NCI-H1417 treated with DMSO at 0.1 percent for 48 hours (cell line): ENCODE results near the gene SLAIN2.
"Not testable (repeated sequence)": the region's sequence is repeated elsewhere in the genome, so short reads cannot be mapped to it uniquely, and the experiment has no call there.

ENCODE experiments used
- DNase-seq: peaks from one replicate; lab custom pipeline; 2025; lab: John Stamatoyannopoulos, UW

Gene SLAIN2

DNA sequence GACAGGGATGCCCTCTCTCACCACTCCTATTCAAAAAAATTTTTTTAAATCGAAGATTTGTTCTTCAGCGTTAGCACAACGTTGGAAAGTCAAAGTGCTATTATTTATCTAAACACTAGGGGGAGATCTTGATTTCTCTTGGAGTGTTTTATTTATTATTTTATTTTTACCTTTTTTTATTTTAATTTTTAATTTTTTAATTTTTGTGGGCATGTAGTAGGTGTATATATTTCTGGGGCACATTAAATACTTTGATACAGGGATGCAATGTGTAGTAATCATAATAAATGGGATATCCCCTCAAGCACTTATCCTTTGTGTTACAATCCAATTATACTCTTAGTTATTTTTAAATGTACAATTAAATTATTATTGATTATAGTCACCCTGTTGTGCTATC is 104.4 kb downstream of the SLAIN2 start:
- no peak for DNase-seq

DNA sequence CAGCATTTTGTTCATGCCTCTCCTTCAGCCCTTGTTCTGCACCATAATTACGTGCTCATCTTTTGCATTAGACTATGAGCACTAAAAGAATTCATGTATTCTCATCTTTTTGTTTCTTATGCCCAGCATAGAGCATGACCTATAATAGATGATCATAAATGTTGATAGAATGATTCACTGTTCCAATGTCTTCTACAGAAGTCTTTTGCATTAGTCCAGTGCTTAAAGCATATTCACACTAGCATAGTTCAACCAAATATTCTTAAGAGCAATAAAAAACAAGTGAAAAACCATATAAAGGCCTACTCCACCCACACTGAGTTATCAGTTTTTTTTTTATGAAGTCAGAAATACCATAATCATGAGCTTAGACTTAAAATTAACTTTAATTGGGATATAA is 105.3 kb downstream of the SLAIN2 start:
- DNase-seq = no peak

DNA sequence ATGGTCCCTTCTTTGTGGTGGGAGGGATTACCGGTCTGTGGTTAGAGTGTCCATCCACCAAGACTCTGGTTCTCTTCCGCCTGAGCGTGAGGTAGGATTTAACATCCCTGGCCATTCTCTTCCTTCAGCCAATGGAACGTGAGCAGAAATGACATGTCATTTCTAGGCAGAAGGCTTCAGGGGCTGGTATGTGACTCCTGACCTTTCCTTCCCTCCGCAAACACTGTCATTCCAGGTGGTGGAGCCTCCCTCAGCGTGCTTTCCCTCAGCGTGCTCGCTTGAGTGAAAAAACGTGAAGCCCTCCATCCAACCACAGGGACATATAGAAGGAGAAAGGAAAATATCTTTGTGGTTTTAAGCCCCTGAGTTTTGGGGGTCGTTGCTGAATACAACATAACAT is 107.8 kb downstream of the SLAIN2 start:
- no peak for DNase-seq

DNA sequence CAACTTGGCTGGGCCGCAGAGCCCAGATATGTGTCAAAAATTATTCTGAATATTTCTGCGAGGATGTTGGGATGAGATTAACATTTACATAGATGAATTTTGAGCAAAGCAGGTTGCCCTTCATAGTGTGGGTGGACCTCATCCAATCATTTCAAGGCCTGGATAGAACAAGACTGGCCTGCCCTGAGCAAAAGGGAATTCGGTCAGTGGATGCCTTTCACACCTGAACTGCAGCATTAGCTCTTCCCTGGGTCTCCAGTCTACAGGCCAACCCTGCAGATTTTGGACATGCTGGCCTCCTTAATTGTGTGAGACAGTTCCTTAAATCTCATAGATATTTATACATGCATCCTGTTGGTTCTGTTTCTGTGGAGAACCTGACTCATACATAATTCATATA is 109.4 kb downstream of the SLAIN2 start:
- no peak for DNase-seq

DNA sequence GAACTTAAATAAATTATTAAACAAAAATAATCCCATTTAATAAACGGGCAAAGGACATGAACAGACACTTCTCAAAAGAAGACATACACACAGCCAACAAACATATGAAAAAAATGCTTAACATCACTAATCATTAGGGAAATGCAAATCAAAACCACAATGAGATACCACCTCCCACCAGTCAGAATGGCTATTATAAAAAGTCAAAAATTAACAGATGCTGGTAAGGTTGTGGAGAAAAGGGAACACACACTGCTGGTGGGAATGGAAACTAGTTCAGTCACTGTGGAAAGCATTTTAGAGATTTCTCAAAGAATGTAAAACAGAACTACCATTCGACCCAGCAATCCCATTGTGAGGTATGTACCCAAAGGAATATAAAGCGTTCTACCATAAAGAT is 110.3 kb downstream of the SLAIN2 start:
- DNase-seq = not testable (repeated sequence)

DNA sequence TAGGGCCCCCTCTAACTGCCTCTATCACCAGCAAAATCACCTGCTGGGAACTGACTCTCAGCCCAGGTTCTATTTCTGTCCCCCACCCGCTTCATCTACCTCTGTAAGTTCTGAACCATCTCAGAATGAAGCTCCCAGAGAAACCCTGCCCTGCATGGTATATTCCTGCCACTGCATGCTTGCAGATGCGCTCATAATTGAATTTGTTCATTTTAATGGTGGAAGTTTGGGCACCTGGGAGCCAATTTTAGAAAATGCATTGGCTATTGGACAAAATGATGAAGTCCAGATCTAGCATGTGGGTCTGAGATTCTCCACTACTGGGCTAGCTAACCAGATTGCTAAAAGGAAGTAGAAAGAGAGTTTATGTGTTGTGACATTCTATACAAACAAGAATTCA is 113.3 kb downstream of the SLAIN2 start:
- DNase-seq = no peak

DNA sequence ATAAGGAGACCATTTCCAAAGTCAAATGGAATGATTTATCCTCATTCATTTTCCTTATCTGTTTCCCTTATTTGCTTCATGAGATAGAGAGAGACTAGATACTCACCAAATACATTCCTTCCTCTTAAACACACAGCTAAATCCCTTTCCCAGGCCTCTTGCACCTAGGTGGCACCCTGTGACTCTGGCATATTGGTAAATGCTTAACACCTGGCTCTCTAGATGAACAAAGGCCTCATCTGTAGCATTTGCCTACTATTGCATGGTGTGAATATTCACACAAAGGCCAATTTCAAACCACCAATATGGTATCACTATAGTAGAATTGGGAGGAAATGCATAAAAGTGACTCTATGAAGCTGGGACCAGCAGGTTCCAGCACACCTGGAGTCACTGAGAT is 119.7 kb downstream of the SLAIN2 start:
- DNase-seq = no peak

DNA sequence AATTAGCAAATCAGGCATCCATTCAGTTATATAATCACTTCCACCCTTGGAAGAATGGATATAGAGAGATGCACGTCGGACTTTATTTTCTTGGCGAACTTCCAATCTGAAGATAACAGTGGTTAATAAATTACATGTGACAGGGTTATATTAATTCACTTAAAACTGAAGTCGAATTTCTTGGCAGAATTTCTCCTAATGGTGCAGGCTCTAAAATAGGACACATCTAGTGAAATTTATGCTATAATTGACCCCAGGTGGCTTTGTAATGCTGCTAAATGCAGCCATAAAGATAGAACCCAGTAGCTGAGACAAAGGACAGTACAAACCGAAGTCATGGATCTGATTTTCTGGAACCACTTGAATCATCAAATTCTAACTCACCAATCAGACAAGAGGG is 121.0 kb downstream of the SLAIN2 start:
- no peak for DNase-seq

DNA sequence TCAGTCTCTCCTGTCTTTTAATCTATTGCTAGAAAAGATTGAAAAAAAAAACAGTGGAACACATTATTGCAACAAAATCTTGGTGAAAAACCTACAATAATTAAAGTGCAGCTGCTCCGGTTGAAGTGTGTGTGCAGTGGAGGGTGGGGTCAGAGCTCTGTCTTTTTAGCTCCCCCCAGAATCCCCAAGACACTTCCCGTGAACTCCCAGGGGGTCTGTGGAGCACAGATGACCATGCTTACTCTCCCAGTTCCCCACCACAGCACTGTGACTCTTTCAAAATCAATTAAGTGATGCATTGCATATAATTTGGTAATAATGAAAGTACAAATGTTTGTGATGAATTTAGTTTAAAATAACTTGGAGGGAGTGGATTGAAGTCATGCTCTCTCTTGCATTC is 126.1 kb downstream of the SLAIN2 start:
- DNase-seq = no peak

DNA sequence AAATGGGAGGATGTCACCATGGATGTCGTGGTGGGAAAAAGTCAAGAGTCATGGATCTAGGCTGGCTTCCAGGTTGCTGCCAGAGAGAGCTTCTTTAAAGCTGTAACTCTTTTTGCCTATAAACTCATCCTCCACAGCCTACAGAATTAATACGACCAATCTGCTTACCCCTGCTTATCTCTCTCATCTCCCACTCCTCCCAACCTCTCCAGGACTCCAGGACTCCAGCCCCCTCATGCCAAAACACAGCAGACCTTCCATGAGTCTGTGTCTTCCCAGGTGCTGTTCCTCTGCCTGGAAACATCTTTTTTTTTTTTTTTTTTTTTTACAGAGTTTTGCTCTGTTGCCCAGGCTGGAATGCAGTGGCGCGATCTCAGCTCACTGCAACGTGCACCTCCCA is 126.6 kb downstream of the SLAIN2 start:
- no peak for DNase-seq

DNA sequence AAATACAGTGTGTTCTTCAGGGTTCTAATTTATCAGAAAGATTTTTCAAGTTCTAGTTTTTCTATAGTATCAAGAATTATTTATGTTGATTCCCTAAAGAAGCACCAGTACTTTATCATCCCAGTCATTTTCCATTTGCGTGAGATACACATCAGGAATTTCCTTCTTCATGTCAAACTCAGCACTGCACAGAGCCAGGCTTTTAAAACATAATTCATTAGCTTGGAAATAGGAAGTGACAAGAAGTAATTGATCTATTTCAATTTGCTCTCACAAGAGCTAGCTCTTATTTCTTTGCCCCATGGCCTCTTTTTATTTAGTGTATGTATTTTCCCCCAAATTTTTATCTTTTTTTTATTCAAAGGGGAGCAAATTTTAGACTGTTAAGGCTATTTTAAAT is 128.8 kb downstream of the SLAIN2 start:
- DNase-seq = no peak

DNA sequence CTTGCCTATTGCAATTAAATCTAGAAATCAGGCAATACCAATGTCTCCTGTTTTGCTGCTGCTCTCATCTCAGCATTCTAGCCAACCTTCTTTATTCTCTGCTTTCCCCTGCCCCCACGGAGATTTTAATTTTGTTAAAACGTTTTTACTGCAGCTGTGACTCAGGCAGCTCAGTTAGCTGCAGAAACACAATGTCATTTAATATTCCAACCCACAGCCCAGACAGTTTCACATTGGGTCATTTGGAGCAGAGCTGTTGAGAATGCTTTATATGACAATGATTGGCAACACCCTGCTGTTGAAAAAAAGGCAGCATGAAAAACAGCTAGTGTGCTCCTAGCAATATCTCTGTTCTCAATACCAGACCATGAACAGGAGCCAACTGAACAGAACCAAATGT is 129.2 kb downstream of the SLAIN2 start:
- DNase-seq = no peak

DNA sequence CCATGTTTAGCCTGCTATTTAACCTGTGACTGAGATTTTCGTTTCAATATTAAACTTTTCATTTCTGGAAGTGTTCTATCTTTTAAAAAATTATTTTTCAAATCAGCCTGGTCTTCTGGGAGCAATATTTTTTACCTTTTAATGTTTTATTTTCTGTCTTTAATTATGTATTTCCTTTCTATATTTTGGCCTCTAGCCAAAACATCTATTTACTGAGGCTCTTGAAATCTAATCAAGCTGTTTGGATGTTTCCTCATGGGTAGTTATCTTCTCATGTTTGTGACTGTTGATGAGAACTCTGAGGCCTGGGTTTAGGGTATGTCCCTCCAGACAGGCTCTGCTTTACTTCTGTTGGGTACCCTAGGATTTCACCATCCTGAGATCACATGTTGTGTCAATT is 131.5 kb downstream of the SLAIN2 start:
- DNase-seq = no peak

DNA sequence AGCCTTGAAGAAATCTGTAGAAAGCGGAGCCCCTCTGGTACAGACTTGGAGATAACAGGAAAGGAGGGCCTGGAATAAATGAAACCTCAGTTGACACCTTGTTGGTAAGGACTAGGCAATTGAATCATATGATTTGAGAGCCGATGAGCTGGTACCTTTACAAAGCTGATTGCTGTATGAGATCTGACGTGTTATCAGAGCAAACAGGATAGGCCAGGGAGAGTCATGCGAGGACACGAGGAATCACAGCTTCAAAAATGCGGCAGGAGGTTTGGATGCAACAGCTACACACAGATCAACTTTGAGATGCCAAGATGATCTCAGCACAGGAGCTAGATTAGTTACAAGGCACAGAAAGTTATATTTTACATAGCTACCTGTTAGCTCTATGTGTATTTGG is 134.4 kb downstream of the SLAIN2 start:
- no peak for DNase-seq
